ENCODE data around the gene FGF14.

Gene FGF14

DNA sequence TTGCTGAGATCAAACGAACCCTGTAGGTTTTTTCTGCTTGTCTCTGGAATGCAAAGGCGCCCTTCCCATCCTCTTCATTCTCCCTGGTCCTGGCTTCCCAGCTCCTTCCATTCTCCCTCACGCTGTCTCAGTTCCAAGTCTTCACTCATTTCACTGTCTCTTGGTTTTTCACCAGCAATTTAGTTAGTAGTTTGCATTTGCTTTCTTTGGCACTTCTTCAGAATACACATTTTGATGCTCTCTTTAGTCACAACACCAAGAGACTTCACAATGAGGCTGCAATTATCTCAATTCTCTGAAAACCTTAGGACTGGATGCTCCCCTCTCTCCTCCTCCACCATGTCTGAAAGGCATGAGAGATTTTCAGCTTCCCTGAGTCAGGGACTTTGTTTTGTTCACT is 470.7 kb downstream of the FGF14 start:
- Histone ChIP-seq H3K79me2 (ENCODE audit: low read length) (no peaks in the 10 kb centered on the region), H3K4me3 (ENCODE audit: low read length) (no peak overlapping the region), H2AFZ (ENCODE audit: low read depth, low read length) (no peak overlapping the region), H4K20me1 (ENCODE audit: insufficient read depth, low read length) (no peaks in the 10 kb centered on the region), H3K27me3 (ENCODE audit: low read depth, low read length) (peaks cover 12% of the 10 kb centered on the region), H3K36me3 (replicated peaks; ENCODE audit: low read depth, low read length) (no peaks in the 10 kb centered on the region), H3K4me1 (ENCODE audit: low read length) (no peaks in the 10 kb centered on the region), H3K9me3 (ENCODE audit: insufficient read depth, low read length) (no peaks in the 10 kb centered on the region), H3K27ac (ENCODE audit: low read length) (no peak overlapping the region), H3K4me2 (ENCODE audit: low read length) (no peak overlapping the region), H3K9ac (ENCODE audit: low read length) (no peak overlapping the region)
- TF ChIP-seq, protein P1, sequence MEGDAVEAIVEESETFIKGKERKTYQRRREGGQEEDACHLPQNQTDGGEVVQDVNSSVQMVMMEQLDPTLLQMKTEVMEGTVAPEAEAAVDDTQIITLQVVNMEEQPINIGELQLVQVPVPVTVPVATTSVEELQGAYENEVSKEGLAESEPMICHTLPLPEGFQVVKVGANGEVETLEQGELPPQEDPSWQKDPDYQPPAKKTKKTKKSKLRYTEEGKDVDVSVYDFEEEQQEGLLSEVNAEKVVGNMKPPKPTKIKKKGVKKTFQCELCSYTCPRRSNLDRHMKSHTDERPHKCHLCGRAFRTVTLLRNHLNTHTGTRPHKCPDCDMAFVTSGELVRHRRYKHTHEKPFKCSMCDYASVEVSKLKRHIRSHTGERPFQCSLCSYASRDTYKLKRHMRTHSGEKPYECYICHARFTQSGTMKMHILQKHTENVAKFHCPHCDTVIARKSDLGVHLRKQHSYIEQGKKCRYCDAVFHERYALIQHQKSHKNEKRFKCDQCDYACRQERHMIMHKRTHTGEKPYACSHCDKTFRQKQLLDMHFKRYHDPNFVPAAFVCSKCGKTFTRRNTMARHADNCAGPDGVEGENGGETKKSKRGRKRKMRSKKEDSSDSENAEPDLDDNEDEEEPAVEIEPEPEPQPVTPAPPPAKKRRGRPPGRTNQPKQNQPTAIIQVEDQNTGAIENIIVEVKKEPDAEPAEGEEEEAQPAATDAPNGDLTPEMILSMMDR (IDR thresholded peaks at IDR 0.05; ENCODE audit: low read depth, low read length), result no peak
- TF ChIP-seq EZH2phosphoT487 (IDR thresholded peaks at IDR 0.05; ENCODE audit: low read depth), result no peak

DNA sequence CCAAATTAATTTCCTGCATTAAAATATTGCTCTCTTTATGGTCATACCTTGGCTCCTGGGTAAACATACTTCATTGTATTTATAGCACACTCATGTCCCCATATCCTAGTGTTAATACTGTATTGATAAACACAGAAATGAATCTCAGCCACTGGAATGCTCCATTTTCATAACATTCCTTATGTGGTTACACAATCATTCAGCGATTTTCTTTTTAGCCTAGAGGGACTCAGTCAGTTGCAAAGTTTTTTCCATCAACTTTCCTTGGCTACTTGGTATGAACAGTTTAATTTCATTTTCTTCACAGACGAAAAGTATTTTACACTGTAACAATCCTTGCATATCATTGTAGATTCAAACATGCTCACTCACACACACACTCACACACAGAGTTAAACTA is 471.5 kb downstream of the FGF14 start:
- no peak overlapping the region for H2AFZ ChIP-seq (ENCODE audit: low read depth, low read length)
- no peak for TF ChIP-seq EZH2phosphoT487 (IDR thresholded peaks at IDR 0.05; ENCODE audit: low read depth)
- TF ChIP-seq, protein P1 (IDR thresholded peaks at IDR 0.05; ENCODE audit: low read depth, low read length), result no peak
- peaks cover 3% of the 10 kb centered on the region for H3K4me1 ChIP-seq (ENCODE audit: low read length)
- no peaks in the 10 kb centered on the region for H3K9me3 ChIP-seq (ENCODE audit: insufficient read depth, low read length)
- H3K79me2 ChIP-seq (ENCODE audit: low read length), result no peaks in the 10 kb centered on the region
- H3K27ac ChIP-seq (ENCODE audit: low read length), result no peak overlapping the region
- no peak overlapping the region for H3K4me2 ChIP-seq (ENCODE audit: low read length)
- no peaks in the 10 kb centered on the region for H4K20me1 ChIP-seq (ENCODE audit: insufficient read depth, low read length)
- peaks cover 12% of the 10 kb centered on the region; the same call in 1 of the 2 replicates for H3K27me3 ChIP-seq (ENCODE audit: low read depth, low read length)
- H3K36me3 ChIP-seq (replicated peaks; ENCODE audit: low read depth, low read length), result no peaks in the 10 kb centered on the region
- no peak overlapping the region for H3K9ac ChIP-seq (ENCODE audit: low read length)
- no peak overlapping the region for H3K4me3 ChIP-seq (ENCODE audit: low read length)

DNA sequence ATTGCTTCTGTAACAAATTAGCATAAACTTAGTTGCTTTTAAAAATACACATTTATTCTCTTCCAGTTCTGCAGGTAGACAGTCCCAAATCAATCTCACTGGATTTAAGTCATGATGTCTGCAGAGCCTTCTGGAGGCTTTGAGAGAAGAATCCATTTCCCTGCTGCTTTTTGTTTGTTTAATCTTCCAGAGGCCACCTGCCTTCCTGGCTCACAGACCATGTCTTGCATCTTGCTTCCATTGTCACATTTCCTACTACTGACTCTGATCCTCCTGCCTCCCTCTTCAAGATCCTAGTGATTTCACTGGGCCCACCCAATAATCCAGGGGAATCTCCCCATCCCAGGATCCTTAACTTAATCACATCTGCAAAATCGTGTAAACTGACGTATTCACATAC is 476.1 kb downstream of the FGF14 start:
- Histone ChIP-seq H3K27ac (ENCODE audit: low read length) (no peak overlapping the region), H3K79me2 (ENCODE audit: low read length) (no peaks in the 10 kb centered on the region), H3K9me3 (ENCODE audit: insufficient read depth, low read length) (no peaks in the 10 kb centered on the region), H3K4me1 (ENCODE audit: low read length) (peaks cover 13% of the 10 kb centered on the region), H3K9ac (ENCODE audit: low read length) (no peak overlapping the region), H4K20me1 (ENCODE audit: insufficient read depth, low read length) (no peaks in the 10 kb centered on the region), H2AFZ (ENCODE audit: low read depth, low read length) (no peak overlapping the region), H3K4me3 (ENCODE audit: low read length) (no peak overlapping the region), H3K4me2 (ENCODE audit: low read length) (no peak overlapping the region), H3K36me3 (replicated peaks; ENCODE audit: low read depth, low read length) (no peaks in the 10 kb centered on the region), H3K27me3 (ENCODE audit: low read depth, low read length) (peaks cover 8% of the 10 kb centered on the region; the same call in 1 of the 2 replicates)
- TF ChIP-seq, protein P1 (IDR thresholded peaks at IDR 0.05; ENCODE audit: low read depth, low read length), result no peak
- no peak for TF ChIP-seq EZH2phosphoT487 (IDR thresholded peaks at IDR 0.05; ENCODE audit: low read depth)

GRCh38 chr13:101919541-101920181 is 482.2 kb downstream of the FGF14 start:
- Histone ChIP-seq H3K4me3 (ENCODE audit: low read length) (no peak overlapping the region), H2AFZ (ENCODE audit: low read depth, low read length) (no peak overlapping the region), H3K79me2 (ENCODE audit: low read length) (no peaks in the 10 kb centered on the region), H3K27ac (ENCODE audit: low read length) (no peak overlapping the region), H3K36me3 (replicated peaks; ENCODE audit: low read depth, low read length) (no peaks in the 10 kb centered on the region), H3K4me2 (ENCODE audit: low read length) (no peak overlapping the region), H3K27me3 (ENCODE audit: low read depth, low read length) (peaks cover 10% of the 10 kb centered on the region; the same call in 1 of the 2 replicates), H3K4me1 (ENCODE audit: low read length) (peaks cover 7% of the 10 kb centered on the region), H3K9me3 (ENCODE audit: insufficient read depth, low read length) (no peaks in the 10 kb centered on the region), H4K20me1 (ENCODE audit: insufficient read depth, low read length) (no peaks in the 10 kb centered on the region), H3K9ac (ENCODE audit: low read length) (no peak overlapping the region)
- TF ChIP-seq EZH2phosphoT487 (IDR thresholded peaks at IDR 0.05; ENCODE audit: low read depth), result no peak
- TF ChIP-seq, protein P1 (IDR thresholded peaks at IDR 0.05; ENCODE audit: low read depth, low read length), result no peak
